Esophagus squamous epithelium (tissue), 4 donors: Measurements from ENCODE around the gene ANKRD63.

Source experiments
- CTCF ChIP-seq, 6 experiments: fragments of 450-650 bp in 4 of 6; fragments of 200-600 bp in 2 of 6; sonication (generic) in 2 of 6; IDR thresholded peaks; one replicate each; pipeline ENCODE4 v1.5.1; 2016 to 2019; ENCODE audit warnings: antibody characterized with exemption in 6 of 6, mild to moderate bottlenecking in 4 of 6, moderate library complexity in 4 of 6
- POLR2A ChIP-seq, 4 donors: fragments of 450-650 bp; IDR thresholded peaks; one replicate each; pipeline ENCODE4 v1.6.1; 2017; ENCODE audit warnings: antibody characterized with exemption in 4 of 4, mild to moderate bottlenecking in 4 of 4, moderate library complexity in 3 of 4

- TF ChIP-seq POLR2A (IDR thresholded peaks at IDR 0.05) (peak in 1 of 4 donors; percentile 41), CTCF (IDR thresholded peaks at IDR 0.05) (no peak)
These were observed 30.3 kb downstream of the ANKRD63 start for GRCh38 chr15:40252438-40253166.
